ENCODE results near the gene SIPA1L3.

GRCh38 chr19:38012290-38012689, 105.3 kb downstream of the SIPA1L3 start:
- TF ChIP-seq CTCF (IDR thresholded peaks at IDR 0.05; ENCODE audit: insufficient read depth, low read depth, low read length) (no peak), EZH2 (IDR thresholded peaks at IDR 0.05; ENCODE audit: insufficient read depth, low read length) (no peak)
